ENCODE measurements around the gene ZNF343. TPM values are rescaled to one million over a fixed set of nuclear protein-coding genes. Genes with fewer than 3 reads are reported as not detected.

Gene ZNF343
- total and polyA plus RNA-seq, 8 donors = 0.58 to 14.3 (median 4.4) TPM

- 54 to 66% (median 64%) methylated on average over 4 of the region's 4 CpGs for whole genome bisulfite sequencing, 5 donors
- TF ChIP-seq POLR2AphosphoS5 (IDR thresholded peaks at IDR 0.05) = no peak
- TF ChIP-seq CTCF (IDR thresholded peaks at IDR 0.05) = no peak
- no peak for TF ChIP-seq POLR2A (IDR thresholded peaks at IDR 0.05)
- TF ChIP-seq EP300 (IDR thresholded peaks at IDR 0.05) = no peak
- H3K27me3 ChIP-seq = no peaks in the 10 kb centered on the region
- intact Hi-C loops (cut with DNase I; ENCODE audit: low total_unique reads) = no loop called here
- DNase-seq = peak in 1 of 2 donors; percentile 7
- H3K4me1 ChIP-seq = no peaks in the 10 kb centered on the region
- no peaks in the 10 kb centered on the region for H3K36me3 ChIP-seq
- H3K4me3 ChIP-seq = no peak overlapping the region
- peaks cover 0 to 4% (median 0%) of the 10 kb centered on the region in 4 donors for H3K9me3 ChIP-seq
- no peak overlapping the region for H3K27ac ChIP-seq
Observed at GRCh38 chr20:2446845-2447244, 61.9 kb downstream of the ZNF343 start.

Small RNAs within 50 kb of the gene (small RNA-seq; reads per million reads assigned to genes)
- gene RF00019 = 0 reads per million in 4 donors

Other genes with a start within 250 kb of the ZNF343 start
- not detected for gene TGM3, start 212.9 kb downstream of the ZNF343 start, total RNA-seq
- gene TGM3, start 212.9 kb downstream of the ZNF343 start, polyA plus RNA-seq = 100 to 1,000 TPM in 1 of 3 donors, 1 to 10 TPM in 1, under 1 TPM in 1; 0.62 to 173 (median 3.4) TPM
- gene TGM6, start 128.0 kb downstream of the ZNF343 start, total RNA-seq = not detected
- not detected for gene TGM6, start 128.0 kb downstream of the ZNF343 start, polyA plus RNA-seq
- 100 to 1,000 TPM in 4 of 5 donors, 10 to 100 TPM in 1; 46.4 to 329 (median 141) TPM for gene SNRPB, start 38.1 kb downstream of the ZNF343 start, total RNA-seq
- gene SNRPB, start 38.1 kb downstream of the ZNF343 start, polyA plus RNA-seq = 100 to 1,000 TPM; 183 to 192 (median 183) TPM
- not detected for gene TMC2, start 27.7 kb upstream of the ZNF343 start, total RNA-seq
- under 1 TPM in 1 of 3 donors, not detected in 2; 0.03 TPM for gene TMC2, start 27.7 kb upstream of the ZNF343 start, polyA plus RNA-seq
- 100 to 1,000 TPM in 3 of 5 donors, 10 to 100 TPM in 2; 42.4 to 153 (median 103) TPM for gene NOP56, start 143.7 kb upstream of the ZNF343 start, total RNA-seq
- gene NOP56, start 143.7 kb upstream of the ZNF343 start, polyA plus RNA-seq = 100 to 1,000 TPM in 1 of 3 donors, 10 to 100 TPM in 2; 84.1 to 157 (median 87.8) TPM
- gene IDH3B, start 155.3 kb upstream of the ZNF343 start, total RNA-seq = 100 to 1,000 TPM in 2 of 5 donors, 10 to 100 TPM in 2, 1 to 10 TPM in 1; 1.8 to 134 (median 79.9) TPM
- 10 to 100 TPM; 65.2 to 84.6 (median 82.2) TPM for gene IDH3B, start 155.3 kb upstream of the ZNF343 start, polyA plus RNA-seq
- 10 to 100 TPM in 2 of 5 donors, 1 to 10 TPM in 3; 7.0 to 69.2 (median 8.5) TPM for gene EBF4, start 183.9 kb upstream of the ZNF343 start, total RNA-seq
- gene EBF4, start 183.9 kb upstream of the ZNF343 start, polyA plus RNA-seq = 10 to 100 TPM; 10.2 to 16.8 (median 15.0) TPM